Skeletal muscle satellite cell (primary cell): ENCODE results near the gene PLXNA4.
"Not testable (repeated sequence)": the region's sequence is repeated elsewhere in the genome, so short reads cannot be mapped to it uniquely, and the experiment has no call there.

ENCODE experiments used
- H3K27me3 ChIP-seq: 2 replicates; pipeline ENCODE4 v1.7.0; 2013; ENCODE audit warnings: low read length; ENCODE audit not compliant: control insufficient read depth, insufficient read depth
- H3K36me3 ChIP-seq: 2 replicates; pipeline ENCODE4 v1.7.0; 2013; ENCODE audit warnings: mild to moderate bottlenecking, control low read depth, low read length; ENCODE audit not compliant: insufficient read depth
- H3K4me1 ChIP-seq: 2 replicates; pipeline ENCODE4 v1.7.0; 2013; ENCODE audit warnings: low read length; ENCODE audit not compliant: control insufficient read depth, insufficient read depth
- H3K4me2 ChIP-seq: 2 replicates; pipeline ENCODE4 v1.7.0; 2013; ENCODE audit warnings: mild to moderate bottlenecking, low read length
- H3K4me3 ChIP-seq: 2 replicates; pipeline ENCODE4 v1.7.0; 2013; ENCODE audit warnings: low read length
- H3K9ac ChIP-seq: 2 replicates; pipeline ENCODE4 v1.7.0; 2013; ENCODE audit warnings: mild to moderate bottlenecking, low read depth, low read length, moderate library complexity
- H3K9me3 ChIP-seq: replicated peaks from 2 replicates; pipeline ENCODE4 v1.7.0; 2013; ENCODE audit warnings: mild to moderate bottlenecking, control low read depth, low read length

PLXNA4 gene

GRCh38 chr7:132608523-132608922, 32.3 kb upstream of the PLXNA4 start:
- Histone ChIP-seq H3K4me1 (no peaks in the 10 kb centered on the region), H3K27me3 (peaks cover under 1% of the 10 kb centered on the region), H3K9me3 (no peaks in the 10 kb centered on the region), H3K4me3 (no peak overlapping the region), H3K4me2 (no peak overlapping the region), H3K9ac (no peak overlapping the region), H3K36me3 (no peaks in the 10 kb centered on the region)

GRCh38 chr7:132607656-132608055, 31.4 kb upstream of the PLXNA4 start:
- H3K4me3 ChIP-seq, result no peak overlapping the region
- no peak overlapping the region for H3K4me2 ChIP-seq
- H3K9me3 ChIP-seq, result no peaks in the 10 kb centered on the region
- no peaks in the 10 kb centered on the region for H3K4me1 ChIP-seq
- H3K36me3 ChIP-seq, result no peaks in the 10 kb centered on the region
- H3K27me3 ChIP-seq, result peaks cover 4% of the 10 kb centered on the region
- no peak overlapping the region for H3K9ac ChIP-seq

- no peak overlapping the region for H3K4me3 ChIP-seq
- H3K9me3 ChIP-seq, result no peaks in the 10 kb centered on the region
- no peaks in the 10 kb centered on the region for H3K36me3 ChIP-seq
- no peak overlapping the region for H3K9ac ChIP-seq
- H3K4me1 ChIP-seq, result no peaks in the 10 kb centered on the region
- H3K27me3 ChIP-seq, result peaks cover 4% of the 10 kb centered on the region
- no peak overlapping the region for H3K4me2 ChIP-seq
These were observed 27.9 kb upstream of the PLXNA4 start for GRCh38 chr7:132604121-132604520.

GRCh38 chr7:132603220-132603833, 27.1 kb upstream of the PLXNA4 start:
- Histone ChIP-seq H3K9ac (no peak overlapping the region), H3K36me3 (no peaks in the 10 kb centered on the region), H3K27me3 (peaks cover 4% of the 10 kb centered on the region), H3K9me3 (no peaks in the 10 kb centered on the region), H3K4me3 (no peak overlapping the region), H3K4me2 (no peak overlapping the region), H3K4me1 (no peaks in the 10 kb centered on the region)

GRCh38 chr7:132601783-132602182, 25.5 kb upstream of the PLXNA4 start:
- Histone ChIP-seq H3K36me3 (no peaks in the 10 kb centered on the region), H3K9me3 (no peaks in the 10 kb centered on the region), H3K4me2 (no peak overlapping the region), H3K9ac (no peak overlapping the region), H3K4me1 (no peaks in the 10 kb centered on the region), H3K4me3 (no peak overlapping the region), H3K27me3 (peaks cover 4% of the 10 kb centered on the region)

GRCh38 chr7:132596588-132596987, 20.3 kb upstream of the PLXNA4 start:
- Histone ChIP-seq H3K4me2 (no peak overlapping the region), H3K9ac (no peak overlapping the region), H3K4me1 (no peaks in the 10 kb centered on the region), H3K4me3 (no peak overlapping the region), H3K27me3 (no peaks in the 10 kb centered on the region), H3K36me3 (no peaks in the 10 kb centered on the region), H3K9me3 (no peaks in the 10 kb centered on the region)

GRCh38 chr7:132594741-132595140, 18.5 kb upstream of the PLXNA4 start:
- H3K4me3 ChIP-seq, H3K9ac ChIP-seq, H3K36me3 ChIP-seq, H3K4me1 ChIP-seq, H3K9me3 ChIP-seq, H3K27me3 ChIP-seq, H3K4me2 ChIP-seq: not testable (repeated sequence)

GRCh38 chr7:132592936-132593335, 16.7 kb upstream of the PLXNA4 start:
- no peak overlapping the region for H3K9ac ChIP-seq
- no peak overlapping the region for H3K4me2 ChIP-seq
- H3K36me3 ChIP-seq, result no peaks in the 10 kb centered on the region
- no peak overlapping the region for H3K4me3 ChIP-seq
- H3K27me3 ChIP-seq, result no peaks in the 10 kb centered on the region
- H3K4me1 ChIP-seq, result no peaks in the 10 kb centered on the region
- H3K9me3 ChIP-seq, result no peaks in the 10 kb centered on the region

- no peaks in the 10 kb centered on the region for H3K9me3 ChIP-seq
- H3K9ac ChIP-seq, result no peak overlapping the region
- H3K4me3 ChIP-seq, result no peak overlapping the region
- H3K27me3 ChIP-seq, result no peaks in the 10 kb centered on the region
- H3K4me2 ChIP-seq, result no peak overlapping the region
- H3K36me3 ChIP-seq, result no peaks in the 10 kb centered on the region
- no peaks in the 10 kb centered on the region for H3K4me1 ChIP-seq
These were observed 16.1 kb upstream of the PLXNA4 start for GRCh38 chr7:132592231-132592920.

GRCh38 chr7:132590162-132590561, 13.9 kb upstream of the PLXNA4 start:
- H3K36me3 ChIP-seq, result no peaks in the 10 kb centered on the region
- no peaks in the 10 kb centered on the region for H3K4me1 ChIP-seq
- H3K27me3 ChIP-seq, result no peaks in the 10 kb centered on the region
- H3K9me3 ChIP-seq, result no peaks in the 10 kb centered on the region
- H3K4me2 ChIP-seq, result no peak overlapping the region
- H3K9ac ChIP-seq, result no peak overlapping the region
- H3K4me3 ChIP-seq, result no peak overlapping the region

- no peaks in the 10 kb centered on the region for H3K4me1 ChIP-seq
- no peak overlapping the region for H3K9ac ChIP-seq
- H3K4me3 ChIP-seq, result no peak overlapping the region
- no peaks in the 10 kb centered on the region for H3K9me3 ChIP-seq
- no peaks in the 10 kb centered on the region for H3K27me3 ChIP-seq
- H3K36me3 ChIP-seq, result no peaks in the 10 kb centered on the region
- no peak overlapping the region for H3K4me2 ChIP-seq
These were observed 12.3 kb upstream of the PLXNA4 start for GRCh38 chr7:132588596-132588995.
